GM21737 (cell line): ENCODE measurements around the gene ZNF101.
"Not testable (repeated sequence)": the region's sequence is repeated elsewhere in the genome, so short reads cannot be mapped to it uniquely, and the experiment has no call there.

Experiments used
- ATAC-seq: cut with Tn5 transposase; IDR thresholded peaks from one replicate; pipeline ENCODE4 v1.9.1; 2021; ENCODE audit warnings: mild to moderate bottlenecking, moderate library complexity; ENCODE audit not compliant: unreplicated experiment

ZNF101 gene

DNA sequence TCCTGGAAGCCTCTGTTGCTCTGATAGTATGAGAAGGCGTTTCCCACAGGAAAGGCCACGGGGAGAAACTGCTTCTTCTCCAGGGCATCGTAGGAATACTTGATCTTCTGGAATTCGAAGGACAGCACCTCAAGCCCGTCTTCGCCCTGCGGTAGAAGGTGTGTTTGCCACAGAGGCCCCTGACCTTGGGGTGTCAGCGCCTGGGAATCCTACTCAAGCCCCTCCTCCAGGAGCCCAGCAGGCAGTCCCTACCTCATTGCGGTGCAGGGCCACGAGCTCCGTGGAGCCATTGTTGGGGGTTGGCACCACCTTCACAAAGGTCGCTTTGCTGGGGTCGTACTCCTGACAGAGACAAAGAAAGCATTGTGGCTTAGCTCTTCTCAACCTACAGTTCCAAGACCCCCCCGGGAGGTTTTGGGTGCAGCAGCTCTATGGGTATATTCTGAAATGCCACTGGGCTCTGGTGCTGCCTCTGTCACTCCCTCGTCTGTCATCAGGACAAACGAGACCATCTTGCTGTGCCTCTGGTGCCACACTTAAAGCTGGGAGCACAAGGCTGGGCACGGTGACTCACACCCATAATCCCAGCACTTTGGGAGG lies 8.9 kb upstream of the ZNF101 start:
- ATAC-seq: no peak

DNA sequence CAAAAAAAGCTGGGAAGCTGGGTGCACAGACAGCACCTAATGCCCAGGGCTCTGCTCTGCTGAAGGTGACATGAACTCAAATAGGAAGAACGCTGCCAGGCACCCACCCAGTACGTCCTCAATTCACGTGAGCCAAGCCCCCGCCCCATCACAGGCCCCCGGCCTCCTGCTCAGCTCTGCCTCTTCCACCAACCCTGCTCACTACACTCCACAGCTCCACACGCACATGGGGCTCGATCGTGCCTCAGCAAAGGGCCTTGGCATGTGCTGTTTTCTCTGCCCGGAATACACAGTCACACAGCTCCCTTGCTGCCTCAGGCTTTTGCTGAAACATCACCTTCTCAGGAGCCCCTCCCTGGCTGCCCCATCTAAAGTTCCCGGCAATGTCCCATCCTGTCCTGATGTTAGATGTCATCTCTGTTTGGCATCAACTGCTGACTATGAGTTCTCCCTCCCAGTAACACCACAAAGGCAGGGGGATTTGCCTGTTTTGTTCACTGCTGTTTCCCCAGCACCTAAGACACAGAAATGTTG lies 7.4 kb upstream of the ZNF101 start:
- no peak for ATAC-seq

DNA sequence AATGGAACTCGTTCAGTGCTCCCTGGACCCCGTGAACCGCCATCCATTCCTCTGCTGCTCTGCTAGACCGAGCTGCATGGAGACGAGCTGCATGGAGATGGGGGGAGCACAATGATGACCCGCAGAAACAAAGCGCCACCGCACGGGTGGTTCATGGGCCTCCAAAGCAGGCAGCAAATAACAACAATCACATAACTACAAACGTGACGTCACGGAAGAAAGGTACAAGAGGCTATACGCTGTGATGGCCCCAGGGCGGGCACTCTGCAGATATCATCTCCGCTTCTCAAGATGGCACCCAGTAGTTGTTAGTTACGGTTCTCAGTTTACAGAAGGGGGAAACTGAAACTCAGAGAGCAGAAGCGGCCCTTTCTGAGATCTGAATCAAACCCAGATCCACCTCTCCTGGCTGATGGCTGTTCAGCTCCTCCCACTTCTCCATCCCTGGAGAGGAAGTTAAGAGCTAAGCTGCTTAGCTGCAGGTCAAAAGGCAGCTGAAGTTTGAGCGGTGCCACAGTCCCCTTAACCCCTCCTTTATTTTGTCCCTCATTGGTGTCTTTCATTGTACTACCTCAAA lies 6.9 kb upstream of the ZNF101 start:
- ATAC-seq: peak; percentile 34

DNA sequence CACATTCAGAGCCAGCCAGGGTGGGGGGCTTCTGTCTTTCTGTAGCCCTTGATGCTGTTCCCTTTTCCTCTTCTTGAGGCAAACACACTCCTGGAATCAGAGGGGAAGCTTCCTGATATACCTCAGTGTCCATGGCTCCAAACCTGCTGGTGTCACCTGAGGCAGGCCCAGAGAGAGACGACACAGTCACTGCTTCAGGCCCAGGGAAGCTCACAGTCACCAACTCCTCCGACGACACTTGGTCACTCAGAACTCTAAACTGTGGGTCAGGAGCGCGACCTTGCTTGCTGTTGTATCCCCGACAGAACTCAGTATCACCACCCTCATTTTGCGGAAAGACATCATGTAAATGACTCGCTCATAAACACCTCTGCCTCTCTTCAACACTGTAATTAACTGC lies 6.3 kb upstream of the ZNF101 start:
- no peak for ATAC-seq

DNA sequence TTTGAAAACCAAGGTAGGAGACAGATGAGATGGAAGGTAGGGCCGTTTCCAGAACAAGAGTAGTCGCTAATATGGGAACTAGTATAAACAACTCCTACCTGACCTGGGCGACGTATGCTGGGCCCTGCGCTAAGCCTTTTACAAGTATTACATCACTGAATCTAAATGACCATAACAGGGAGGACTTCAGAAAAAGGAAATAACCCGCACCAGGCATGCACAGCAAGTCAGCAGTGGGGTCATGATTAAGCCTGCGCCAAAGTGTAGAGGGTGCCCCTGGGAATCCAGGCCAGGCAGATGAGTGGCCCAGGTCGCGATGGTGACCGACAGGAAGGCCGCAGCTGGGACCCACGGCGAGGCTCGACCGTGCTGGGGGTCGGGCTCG lies 5.8 kb upstream of the ZNF101 start:
- no peak for ATAC-seq

DNA sequence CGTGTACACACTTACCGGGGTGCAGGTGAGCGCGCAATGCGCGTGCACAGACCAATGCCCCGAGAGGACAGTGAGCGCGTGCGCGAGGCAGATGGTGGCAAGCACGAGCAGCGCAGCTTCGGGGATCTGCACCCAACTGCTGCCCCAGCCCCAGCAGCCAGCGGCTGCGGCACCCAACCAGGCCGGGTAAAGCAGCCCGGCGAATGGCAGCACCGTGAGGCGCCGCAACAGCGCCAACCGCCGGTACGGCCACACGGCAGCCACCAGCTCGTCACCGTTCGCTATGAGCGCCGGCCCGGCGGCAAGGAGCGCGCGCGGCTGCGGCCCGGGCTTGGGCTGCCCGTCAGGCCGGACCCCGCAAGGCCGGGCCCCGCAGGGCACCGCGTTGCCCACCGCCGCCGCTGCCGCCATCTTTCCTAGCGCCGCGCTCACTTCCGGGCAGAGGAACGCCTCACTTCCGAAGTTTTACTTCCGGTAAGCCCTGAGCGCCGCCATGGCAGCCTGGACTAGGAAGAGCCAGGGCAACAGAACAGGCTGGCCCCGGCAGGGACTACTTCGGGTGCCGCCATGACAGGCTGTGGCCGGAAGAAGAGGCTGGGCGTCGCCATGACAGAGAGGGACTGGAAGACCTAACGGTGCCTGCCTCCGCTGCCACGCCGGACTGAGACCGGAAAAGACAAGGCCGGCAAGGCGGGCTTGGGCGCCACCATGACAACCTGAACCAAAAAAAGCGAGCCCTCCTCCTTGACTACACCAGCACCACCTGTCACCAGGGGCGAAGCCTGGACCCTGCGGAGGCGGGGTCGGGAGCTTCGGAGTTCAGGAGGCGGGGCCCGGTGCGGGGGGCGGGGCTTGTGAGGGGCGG lies 5.2 kb upstream of the ZNF101 start, which contains the start of gene ATP13A1:
Gene ATP13A1 (minus strand): TSS at position 421 of the 865 bp plus-strand sequence. CDS start 10 bp downstream, at position 411.
- ATAC-seq: peak; percentile 63

DNA sequence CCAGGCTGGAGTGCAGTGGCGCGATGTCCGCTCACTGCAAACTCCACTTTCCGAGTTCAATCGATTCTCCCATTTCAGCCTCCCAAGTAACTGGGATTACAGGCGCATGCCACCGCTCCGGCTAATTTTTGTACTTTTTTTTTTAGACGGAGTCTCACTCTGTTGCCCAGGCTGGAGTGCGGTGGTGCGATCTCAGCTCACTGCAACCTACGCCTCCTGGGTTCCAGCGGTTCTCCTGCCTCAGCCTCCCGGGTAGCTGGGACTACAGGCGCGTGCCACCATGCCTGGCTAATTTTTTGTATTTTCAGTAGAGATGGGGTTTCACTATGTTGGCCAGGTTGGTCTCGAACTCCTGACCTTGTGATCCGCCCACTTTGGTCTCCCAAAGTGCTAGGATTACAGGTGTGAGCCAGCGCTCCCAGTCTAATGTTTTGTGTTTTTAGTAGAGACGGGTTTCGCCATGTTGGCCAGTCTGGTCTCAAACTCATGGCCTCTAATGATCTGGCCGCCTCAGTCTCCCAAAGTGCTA lies 3.2 kb upstream of the ZNF101 start:
- ATAC-seq: not testable (repeated sequence)

DNA sequence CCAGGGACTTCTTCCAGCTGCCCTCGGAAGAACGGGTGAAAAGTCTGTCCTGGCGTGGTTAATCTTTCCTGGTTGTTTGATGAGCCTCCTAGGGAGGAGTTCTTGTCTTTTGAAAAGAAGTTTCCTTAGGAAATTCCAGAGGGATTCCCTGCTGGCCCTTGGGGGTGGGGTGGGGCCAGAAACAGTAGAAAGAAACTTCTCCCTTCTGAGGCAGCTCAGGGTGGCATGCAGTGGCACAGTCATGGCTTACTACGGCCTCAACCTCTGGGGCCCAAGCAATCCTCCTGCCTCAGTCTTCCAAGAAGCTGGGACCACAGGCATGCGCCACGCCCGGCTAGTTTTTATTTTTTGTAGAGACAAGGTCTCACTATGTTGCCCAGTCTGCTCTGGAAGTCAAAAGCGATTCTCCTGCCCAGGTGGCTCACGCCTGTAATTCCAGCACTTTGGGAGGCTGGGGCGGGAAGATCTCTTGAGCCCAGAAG lies 1.5 kb downstream of the ZNF101 start:
- ATAC-seq: no peak

DNA sequence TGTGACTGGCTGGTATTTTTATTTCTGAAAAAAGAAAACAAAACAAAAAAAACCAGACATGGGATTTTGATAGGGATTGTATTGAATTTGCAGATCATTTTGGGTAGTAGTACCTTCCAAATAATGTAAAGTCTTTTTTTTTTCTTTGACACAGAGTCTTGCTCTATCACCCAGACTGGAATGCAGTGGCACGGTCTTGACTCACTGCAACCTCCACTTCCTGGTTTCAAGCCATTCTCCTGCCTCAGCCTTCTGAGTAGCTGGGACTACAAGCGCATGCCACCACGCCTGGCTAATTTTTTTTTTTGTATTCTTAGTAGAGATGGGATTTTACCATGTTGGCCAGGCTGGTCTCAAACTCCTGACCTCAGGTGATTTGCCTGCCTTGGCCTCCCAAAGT lies 4.2 kb downstream of the ZNF101 start:
- ATAC-seq: no peak

DNA sequence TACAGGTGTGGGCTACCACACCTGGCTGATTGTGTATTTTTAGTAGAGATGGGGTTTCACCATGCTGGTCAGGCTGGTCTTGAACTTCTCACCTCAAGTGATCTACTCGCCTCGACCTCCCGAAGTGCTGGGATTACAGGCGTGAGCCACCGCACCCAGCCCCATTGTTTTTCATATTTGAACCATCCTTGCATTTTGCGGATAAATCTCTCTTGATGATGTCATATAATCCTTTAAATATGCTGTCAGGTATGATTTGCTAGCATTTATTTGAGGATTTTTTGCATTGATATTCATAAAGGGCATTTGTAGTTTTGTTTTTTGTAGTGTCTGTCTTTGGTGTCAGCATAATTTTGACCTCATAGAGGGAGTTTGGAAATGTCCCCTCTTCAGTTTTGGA lies 5.7 kb downstream of the ZNF101 start:
- no peak for ATAC-seq

DNA sequence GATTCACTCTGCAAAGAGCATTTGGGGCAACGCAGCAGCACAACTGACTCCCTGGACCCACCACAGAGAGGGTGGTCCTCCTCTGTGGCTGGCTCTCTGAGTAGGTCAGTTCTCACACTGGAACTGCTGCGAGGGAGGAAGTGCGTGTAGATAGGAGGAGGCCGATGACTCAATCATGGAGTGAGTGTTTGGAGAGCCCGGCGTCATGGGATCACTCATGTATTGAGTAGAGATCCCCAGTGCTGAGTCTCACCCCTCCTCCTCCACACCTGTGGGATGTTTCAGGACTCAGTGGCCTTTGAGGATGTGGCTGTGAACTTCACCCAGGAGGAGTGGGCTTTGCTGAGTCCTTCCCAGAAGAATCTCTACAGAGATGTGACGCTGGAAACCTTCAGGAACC lies 8.9 kb downstream of the ZNF101 start:
- no peak for ATAC-seq

DNA sequence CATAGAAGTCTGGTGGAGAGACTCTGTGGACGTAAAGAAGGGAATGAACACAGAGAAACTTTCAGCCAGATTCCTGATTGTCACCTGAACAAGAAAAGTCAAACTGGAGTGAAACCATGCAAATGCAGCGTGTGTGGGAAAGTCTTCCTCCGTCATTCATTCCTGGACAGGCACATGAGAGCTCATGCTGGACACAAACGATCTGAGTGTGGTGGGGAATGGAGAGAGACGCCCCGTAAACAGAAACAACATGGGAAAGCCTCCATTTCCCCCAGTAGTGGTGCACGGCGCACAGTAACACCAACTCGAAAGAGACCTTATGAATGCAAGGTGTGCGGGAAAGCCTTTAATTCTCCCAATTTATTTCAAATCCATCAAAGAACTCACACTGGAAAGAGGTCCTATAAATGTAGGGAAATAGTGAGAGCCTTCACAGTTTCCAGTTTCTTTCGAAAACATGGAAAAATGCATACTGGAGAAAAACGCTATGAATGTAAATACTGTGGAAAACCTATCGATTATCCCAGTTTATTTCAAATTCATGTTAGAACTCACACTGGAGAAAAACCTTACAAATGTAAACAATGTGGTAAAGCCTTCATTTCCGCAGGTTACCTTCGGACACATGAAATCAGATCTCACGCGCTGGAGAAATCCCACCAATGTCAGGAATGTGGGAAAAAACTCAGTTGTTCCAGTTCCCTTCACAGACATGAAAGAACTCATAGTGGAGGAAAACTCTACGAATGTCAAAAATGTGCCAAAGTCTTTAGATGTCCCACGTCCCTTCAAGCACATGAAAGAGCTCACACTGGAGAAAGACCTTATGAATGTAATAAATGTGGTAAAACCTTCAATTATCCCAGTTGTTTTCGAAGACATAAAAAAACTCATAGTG lies 10.8 kb downstream of the ZNF101 start:
- ATAC-seq: no peak

DNA sequence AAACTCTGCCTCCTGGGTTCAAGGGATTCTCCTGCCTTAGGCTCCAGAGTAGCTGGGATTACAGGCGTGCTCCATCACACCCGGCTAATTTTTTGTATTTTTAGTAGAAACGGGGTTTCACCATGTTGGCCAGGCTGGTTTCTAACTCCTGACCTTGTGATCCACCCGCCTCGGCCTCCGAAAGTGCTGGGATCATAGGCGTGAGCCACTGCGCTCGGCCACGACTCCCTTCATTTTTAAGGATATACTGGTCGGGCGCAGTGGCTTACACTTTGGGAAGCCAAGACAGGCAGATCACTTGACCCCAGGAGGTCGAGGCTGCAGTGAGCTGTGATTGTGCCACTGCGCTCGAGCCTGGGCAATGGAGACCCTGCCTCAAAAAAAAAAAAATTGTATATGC lies 17.5 kb downstream of the ZNF101 start:
- ATAC-seq: not testable (repeated sequence)

DNA sequence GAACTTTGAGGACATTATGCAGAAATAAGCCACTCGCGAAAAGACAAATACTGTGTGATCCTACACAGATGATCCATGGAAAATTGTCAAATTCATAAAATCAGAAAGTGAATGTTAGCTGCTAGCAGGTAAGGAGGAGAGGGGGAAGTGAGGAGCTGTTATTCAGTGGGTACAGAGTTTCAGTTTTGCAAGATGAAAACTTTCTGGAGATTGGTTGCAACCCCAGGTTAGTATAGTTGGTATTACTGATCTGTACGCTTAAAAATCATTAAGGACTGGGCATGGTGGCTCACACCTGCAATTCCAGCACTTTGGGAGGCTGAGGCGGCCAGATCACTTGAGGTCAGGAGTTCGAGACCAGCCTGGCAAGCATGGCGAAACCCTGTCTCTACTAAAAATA lies 17.9 kb downstream of the ZNF101 start:
- no peak for ATAC-seq

DNA sequence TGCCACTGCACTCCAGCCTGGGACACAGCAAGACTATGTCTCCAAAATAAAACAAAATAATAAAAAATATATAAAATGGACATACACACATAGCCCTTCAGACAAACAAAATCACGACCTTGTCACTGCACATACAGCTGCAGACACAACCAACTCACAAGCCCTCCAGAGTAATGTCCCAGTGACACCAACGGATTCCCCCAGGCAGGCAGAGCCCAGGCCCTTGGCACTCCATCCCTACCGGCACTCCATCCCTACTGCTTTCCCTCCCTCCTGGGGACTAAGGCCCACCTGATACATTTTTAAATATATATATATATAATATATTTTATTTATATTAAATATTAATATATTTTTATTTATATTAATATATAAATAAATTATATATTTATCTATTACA lies 18.5 kb downstream of the ZNF101 start:
- ATAC-seq: no peak

DNA sequence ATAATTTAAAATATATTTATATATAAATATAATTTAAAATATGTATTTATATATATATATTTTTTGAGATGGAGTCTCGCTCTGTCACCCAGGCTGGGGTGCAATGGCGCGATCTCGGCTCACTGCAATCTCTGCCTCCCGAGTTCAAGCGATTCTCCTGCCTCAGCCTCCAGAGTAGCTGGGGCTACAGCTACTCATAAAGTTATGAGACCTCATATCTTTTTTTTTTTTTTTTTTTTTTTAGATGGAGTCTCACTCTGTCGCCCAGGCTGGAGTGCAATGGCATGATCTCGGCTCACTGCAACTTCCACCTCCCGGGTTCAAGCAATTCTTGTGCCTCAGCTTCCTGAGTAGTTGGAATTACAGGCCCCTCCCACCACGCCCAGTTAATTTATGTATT lies 20.4 kb downstream of the ZNF101 start:
- ATAC-seq: not testable (repeated sequence)

DNA sequence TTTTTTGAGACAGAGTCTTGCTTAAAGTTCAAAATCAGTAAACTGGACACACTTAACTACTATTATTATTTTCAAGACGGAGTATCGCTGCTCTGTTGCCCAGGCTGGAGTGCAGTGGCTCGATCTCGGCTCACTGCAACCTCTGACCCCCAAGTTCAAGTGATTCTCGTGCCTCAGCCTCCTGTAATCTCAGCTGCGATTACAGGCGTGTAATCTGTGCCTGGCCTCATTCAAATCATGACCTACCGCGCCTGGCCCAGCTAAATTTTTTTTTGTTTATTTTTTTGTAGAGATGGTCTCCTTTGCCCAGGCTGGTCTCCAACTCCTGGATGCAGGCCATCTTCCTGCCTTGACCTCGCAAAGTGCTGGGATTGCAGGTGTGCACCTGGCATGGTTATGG lies 23.0 kb downstream of the ZNF101 start:
- no peak for ATAC-seq

DNA sequence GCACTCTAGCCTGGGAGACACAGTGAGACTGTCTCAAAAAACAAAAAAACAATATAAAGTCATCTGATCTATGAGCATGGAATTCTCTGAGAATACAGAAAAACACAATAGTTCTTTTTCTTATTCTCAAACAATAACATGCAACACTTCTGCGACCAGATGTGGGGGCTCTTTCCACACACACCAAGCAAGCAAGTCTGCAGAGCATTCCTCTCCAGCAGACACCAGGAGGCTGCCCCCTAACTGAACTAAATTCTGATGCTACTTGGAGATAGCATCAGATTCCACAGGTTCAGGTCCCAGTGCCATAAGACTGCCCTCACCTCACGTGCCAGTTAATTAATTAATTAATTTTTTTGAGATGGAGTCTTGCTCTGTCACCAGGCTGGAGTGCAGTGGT lies 27.7 kb downstream of the ZNF101 start:
- no peak for ATAC-seq

DNA sequence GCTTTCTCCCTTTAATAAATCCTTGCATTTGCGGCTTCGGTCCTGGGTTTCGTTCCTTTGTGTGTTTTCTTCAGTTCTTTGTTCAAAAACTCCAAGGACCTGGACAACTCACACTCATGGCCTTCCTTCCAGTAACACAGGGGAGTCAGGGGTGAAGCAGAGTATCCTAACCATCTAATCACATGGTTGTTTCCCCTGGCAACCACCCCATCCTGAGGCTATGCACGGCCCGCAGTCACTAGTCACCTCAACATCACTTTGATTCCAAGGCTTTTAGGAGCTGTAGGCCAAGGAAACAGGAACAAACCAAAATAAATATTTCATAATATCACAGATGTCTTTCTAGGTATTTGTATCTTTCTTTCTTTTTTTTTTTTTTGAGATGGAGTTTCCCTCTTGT lies 28.9 kb downstream of the ZNF101 start:
- ATAC-seq: no peak

DNA sequence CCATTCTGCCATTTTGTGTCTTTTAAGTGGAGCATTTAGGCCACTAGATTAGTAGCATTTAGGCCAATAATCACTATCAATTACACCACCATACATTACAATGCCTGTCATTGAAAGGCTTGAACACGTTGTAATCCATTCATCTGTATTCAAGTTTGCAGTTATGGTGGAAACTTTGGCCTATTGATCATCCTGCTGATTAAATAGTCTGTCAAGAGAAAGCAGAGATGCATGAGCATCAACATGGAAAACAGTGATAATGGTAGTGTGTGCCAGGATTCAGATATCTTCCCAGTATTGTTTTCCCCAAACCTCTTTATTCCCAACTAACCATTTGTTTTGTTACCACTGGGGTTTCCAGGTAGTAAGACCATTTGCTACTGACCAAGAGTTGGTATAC lies 31.9 kb downstream of the ZNF101 start:
- ATAC-seq: not testable (repeated sequence)
